Smooth muscle cell of the brain vasculature (primary cell): ENCODE data around the gene OSMR.

Experiments
- DNase-seq: peaks from one replicate; pipeline ENCODE4 v3.0.0-alpha.2; 2012; ENCODE audit warnings: low read depth, low spot score

OSMR gene

GRCh38 chr5:38925154-38925925, 79.5 kb downstream of the OSMR start:
- no peak for DNase-seq

DNA sequence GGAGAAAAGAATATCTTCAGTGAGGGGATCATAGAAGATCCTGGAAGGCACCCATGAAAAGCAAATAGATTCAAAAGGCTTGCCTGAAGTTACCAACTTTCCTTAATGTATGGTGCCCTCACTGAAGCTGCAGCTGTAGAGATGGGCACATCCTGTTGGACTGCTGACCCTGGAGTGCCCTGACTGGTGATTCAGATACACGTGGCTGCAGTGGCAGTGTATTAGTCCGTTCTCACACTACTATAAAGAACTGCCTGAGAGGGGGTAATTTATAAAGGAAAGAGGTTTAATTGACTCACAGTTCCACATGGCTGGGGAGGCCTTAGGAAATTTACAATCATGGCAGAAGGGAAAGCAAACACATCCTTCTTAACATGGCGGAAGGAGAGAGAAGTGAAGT, 80.3 kb downstream of the OSMR start:
- no peak for DNase-seq

DNA sequence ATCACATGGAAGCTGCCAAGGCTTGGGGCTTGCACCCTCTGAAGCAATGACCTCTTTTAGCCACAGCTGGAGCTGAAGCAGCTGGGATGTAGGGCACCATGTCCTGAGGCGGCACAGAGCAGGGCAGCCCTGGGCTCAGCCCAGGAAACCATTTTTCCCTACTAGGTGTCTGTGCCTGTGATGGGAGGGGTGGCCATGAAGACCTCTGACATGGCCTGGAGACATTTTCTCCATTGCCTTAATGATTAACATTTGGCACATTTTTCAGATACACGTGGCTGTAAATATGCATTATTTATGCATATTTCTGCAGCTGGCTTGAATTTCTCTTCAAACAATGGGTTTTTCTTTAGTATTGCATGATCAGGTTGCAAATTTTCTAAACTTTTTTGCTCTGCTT, 81.7 kb downstream of the OSMR start:
- DNase-seq: no peak

DNA sequence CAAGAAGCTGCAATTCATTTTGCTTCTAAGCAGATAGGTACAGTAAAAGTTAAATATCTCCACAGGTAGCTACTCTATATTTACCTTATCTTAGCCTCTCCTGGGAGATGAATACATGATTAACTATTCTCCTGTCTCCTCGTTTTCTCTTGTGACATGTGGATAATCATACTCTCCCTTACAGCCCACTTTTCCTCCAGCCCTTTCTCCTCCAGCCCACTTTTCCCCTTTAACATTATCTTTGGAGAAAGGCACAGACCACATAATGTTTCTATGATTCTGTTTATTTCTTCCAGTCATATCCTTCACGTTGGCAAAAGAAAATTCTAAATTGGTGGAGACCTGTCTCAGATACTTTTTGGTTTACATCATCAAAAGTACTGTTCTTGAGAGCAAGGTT, 84.0 kb downstream of the OSMR start:
- no peak for DNase-seq

GRCh38 chr5:38931731-38932130, 85.9 kb downstream of the OSMR start:
- no peak for DNase-seq

- no peak for DNase-seq
These were observed 87.1 kb downstream of the OSMR start for GRCh38 chr5:38932854-38933408.

DNA sequence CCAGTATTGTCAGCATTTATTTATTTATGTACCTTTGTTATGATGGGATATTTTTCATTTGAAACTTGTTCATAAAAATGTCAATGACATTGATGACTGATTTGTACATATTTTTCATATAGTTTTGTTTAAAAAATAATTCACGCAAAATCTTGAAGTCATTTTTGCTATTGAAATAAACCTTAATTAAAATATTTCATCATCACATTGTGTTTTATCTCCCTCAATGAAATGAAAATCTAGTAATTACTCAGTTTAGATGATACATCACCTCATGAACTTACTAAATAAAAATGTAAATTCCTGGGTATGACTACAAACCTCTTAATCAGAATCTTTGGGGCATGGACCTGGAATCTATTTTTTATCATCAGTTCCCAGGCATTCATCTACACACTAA, 89.6 kb downstream of the OSMR start:
- DNase-seq: no peak

- DNase-seq: no peak
These were observed 90.5 kb downstream of the OSMR start for GRCh38 chr5:38936269-38936668.

DNA sequence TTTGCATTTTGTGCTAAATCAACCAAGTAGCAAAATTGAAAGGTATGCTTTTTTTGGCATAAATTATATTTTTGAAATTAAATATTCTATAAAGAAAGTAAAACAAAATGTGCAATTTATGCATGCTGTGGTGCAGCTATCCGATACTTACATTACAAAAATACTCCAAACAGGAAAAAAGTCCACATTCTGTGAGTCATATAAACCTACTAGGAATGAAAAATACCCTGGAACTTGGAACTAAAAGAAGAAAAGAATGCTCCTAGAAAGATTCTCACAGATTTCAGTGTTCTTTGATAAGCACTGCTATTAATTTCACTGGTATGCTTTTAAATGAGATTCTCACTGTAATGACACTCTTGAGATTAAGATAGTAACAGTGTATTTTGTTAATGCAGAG, 92.6 kb downstream of the OSMR start:
- no peak for DNase-seq

DNA sequence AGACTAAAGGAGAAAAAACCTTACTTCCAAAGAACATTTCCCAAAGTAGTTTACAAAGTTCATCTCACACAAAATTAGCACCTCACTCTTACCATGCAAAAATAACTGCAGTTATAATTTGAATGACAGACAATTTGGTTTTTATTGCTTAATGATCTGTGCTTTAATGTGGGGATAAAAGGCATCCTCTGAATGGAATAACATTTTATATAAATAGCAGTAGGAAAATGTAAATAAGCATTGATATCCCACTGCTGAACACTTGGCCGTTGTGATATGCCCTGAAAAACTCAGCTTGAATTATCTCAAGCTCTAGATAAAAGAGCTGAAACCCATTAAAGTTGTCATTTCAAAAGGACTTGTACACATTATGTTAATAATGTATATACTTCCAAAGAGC, 93.2 kb downstream of the OSMR start:
- DNase-seq: no peak

DNA sequence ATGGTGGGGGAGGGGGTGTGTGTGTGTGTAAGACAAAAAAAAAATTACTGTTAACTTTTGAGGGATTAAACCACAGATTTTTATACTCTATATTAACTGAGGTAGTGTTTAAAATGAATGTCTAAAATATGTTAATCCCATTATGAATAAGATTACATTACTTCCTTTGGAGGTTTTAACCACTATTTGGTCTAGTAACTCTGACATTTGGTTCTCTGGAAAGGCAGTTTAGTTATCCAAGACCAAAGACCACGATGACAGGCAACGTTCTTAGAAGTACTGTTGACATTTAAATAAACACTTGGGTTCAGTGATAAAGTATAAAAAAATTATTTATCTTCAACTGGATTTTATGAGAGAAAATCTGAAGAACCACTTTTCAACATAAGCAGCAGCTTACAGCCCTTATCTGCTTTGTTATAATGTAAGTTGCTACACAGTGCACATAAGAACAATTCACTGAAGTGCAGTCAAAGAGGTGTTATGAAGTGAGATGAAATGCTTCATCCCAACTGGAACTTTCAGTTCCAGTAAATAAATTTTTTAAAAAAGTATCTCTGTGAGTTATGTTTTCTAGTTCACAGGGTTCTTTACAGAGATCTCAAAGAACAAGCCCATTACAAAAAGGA, 94.5 kb downstream of the OSMR start:
- no peak for DNase-seq

GRCh38 chr5:38941912-38942311, 96.1 kb downstream of the OSMR start:
- no peak for DNase-seq

DNA sequence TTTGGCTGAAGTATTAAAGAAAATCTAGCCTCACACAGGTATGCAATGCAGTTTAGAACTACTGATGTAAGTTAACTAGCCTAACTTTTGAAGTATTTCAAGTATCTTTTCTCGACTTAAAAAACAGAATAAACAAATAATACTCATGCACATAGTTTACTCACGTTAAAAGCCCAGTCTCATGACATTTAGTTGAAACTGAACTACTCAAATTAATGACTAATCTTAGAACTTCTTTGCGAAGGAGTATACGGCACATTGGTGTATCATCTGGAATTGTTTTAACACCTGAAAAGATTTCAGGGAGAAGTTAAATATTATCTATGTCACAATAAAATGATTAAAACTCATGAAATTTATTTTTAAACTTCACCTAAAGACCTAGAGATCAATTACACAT, 98.5 kb downstream of the OSMR start:
- DNase-seq: no peak

- no peak for DNase-seq
These were observed 102.7 kb downstream of the OSMR start for GRCh38 chr5:38948501-38948900.

DNA sequence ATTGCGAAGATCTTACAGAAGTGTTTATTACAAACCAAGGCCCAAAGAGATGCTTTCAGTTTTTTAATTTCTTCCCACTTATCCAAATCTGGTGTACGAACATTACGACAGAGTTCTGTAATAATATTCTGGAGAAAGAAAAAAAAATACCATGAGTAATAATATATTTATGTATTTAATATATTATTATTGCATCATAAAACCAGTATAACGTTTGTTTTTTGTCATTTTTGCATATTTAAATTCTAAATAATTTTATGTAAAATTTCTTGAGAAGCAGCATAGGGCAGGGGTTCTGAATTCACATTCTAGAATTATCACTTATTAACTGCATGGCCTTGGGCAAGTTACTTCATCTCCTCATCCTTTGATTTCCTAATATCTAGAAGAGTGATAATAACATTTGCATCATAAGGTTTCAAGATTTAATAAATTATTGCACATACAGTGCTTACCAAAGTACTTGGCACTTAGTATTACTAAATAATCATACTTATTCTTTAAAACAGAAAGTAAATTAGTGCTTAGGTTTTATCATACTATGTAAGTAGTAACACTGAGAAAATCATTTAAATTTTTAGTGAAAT, 107.7 kb downstream of the OSMR start:
- DNase-seq: no peak

DNA sequence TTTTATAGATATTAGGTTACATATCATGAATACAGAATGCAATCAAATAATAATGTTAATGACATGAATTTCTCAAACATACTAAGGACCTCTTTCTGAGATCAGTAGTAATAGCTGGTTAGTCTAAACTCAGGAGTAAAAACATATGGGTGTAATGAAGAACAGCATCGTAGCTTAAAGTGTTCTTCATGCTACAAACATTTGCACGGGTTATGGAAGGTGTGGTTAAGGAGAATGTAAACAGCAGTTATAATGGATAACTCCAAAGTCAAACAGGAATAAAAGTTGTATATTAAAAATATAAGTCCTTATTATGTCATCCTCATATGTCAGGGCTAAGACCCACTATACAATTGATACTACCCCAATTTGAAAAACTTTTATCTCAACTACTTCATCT, 115.9 kb downstream of the OSMR start:
- DNase-seq: no peak

GRCh38 chr5:38968665-38969064, 122.9 kb downstream of the OSMR start:
- DNase-seq: no peak

DNA sequence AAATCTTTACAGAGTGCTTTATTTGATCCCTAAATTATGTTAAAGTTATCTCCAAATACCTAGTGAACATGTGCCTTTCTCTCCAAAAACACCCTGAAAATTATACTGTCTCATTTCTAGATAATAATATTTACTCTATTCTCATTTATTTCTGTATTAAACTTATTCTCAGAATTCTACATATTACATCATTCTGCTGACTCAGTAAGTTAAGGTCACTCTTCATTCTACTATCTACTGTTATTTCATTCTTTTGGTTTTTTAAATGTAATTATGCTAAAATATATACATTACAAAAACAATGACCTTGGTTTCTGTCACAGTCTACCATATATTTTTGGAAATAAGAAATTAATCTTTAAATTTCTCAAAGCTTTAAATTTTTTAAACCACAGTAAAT, 132.2 kb downstream of the OSMR start:
- no peak for DNase-seq

GRCh38 chr5:38979535-38979934, 133.7 kb downstream of the OSMR start:
- DNase-seq: no peak
